Stimulated activated CD4-positive, alpha-beta T cell treated with anti-CD3 and anti-CD28 coated beads, Interleukin-2, amount 100 ng/mL, for 24 hours (primary cell): Measurements from ENCODE around the gene ZNF407.
A peak's percentile ranks its signal among the peaks of the same experiment; 100 is the strongest.
"Not testable (repeated sequence)": the region's sequence is repeated elsewhere in the genome, so short reads cannot be mapped to it uniquely, and the experiment has no call there.

Source experiments
- DNase-seq, 2 donors: peaks; one replicate each; pipeline ENCODE4 v3.0.0-alpha.2; 2020

The ZNF407 gene

GRCh38 chr18:74597662-74598349 lies at the start of gene ZNF407:
TSS of gene ZNF407 (plus strand) at chr18:74597870. CDS start at chr18:74631020, 33,150 bp downstream.
- DNase-seq = peak; percentile 83 to 89

GRCh38 chr18:74549591-74550104 lies 48.0 kb upstream of the ZNF407 start:
- no peak for DNase-seq

GRCh38 chr18:74550886-74551285 lies 46.8 kb upstream of the ZNF407 start:
- DNase-seq = no peak

GRCh38 chr18:74551452-74551851 lies 46.2 kb upstream of the ZNF407 start:
- no peak for DNase-seq

GRCh38 chr18:74551936-74552555 lies 45.6 kb upstream of the ZNF407 start:
- peak; percentile 83 to 84 for DNase-seq

GRCh38 chr18:74556126-74556525 lies 41.5 kb upstream of the ZNF407 start:
- no peak for DNase-seq

GRCh38 chr18:74558096-74558495 lies 39.6 kb upstream of the ZNF407 start:
- DNase-seq = no peak

- no peak for DNase-seq
Measured at GRCh38 chr18:74562131-74562730, 35.4 kb upstream of the ZNF407 start.

GRCh38 chr18:74562775-74563174 lies 34.9 kb upstream of the ZNF407 start:
- no peak for DNase-seq

GRCh38 chr18:74563999-74564398 lies 33.7 kb upstream of the ZNF407 start:
- no peak for DNase-seq

- DNase-seq = not testable (repeated sequence)
Measured at GRCh38 chr18:74565164-74565563, 32.5 kb upstream of the ZNF407 start.

GRCh38 chr18:74565993-74566392 lies 31.7 kb upstream of the ZNF407 start:
- DNase-seq = not testable (repeated sequence)

- no peak for DNase-seq
Measured at GRCh38 chr18:74567822-74568221, 29.8 kb upstream of the ZNF407 start.

- DNase-seq = no peak
Measured at GRCh38 chr18:74569401-74569800, 28.3 kb upstream of the ZNF407 start.

- no peak for DNase-seq
Measured at GRCh38 chr18:74570266-74570665, 27.4 kb upstream of the ZNF407 start.

- DNase-seq = no peak
Measured at GRCh38 chr18:74571895-74572680, 25.6 kb upstream of the ZNF407 start.

- no peak for DNase-seq
Measured at GRCh38 chr18:74573053-74573452, 24.6 kb upstream of the ZNF407 start.

GRCh38 chr18:74574916-74575315 lies 22.8 kb upstream of the ZNF407 start:
- DNase-seq = no peak

GRCh38 chr18:74577019-74577418 lies 20.7 kb upstream of the ZNF407 start:
- no peak for DNase-seq

GRCh38 chr18:74579496-74580065 lies 18.1 kb upstream of the ZNF407 start:
- DNase-seq = no peak

- no peak for DNase-seq
Measured at GRCh38 chr18:74582642-74583041, 15.0 kb upstream of the ZNF407 start.

- no peak for DNase-seq
Measured at GRCh38 chr18:74587441-74587840, 10.2 kb upstream of the ZNF407 start.

GRCh38 chr18:74589021-74589420 lies 8.6 kb upstream of the ZNF407 start:
- no peak for DNase-seq
